ENCODE results near the gene IGFBP5. TPM values are rescaled to one million over a fixed set of nuclear protein-coding genes. Genes with fewer than 3 reads are reported as not detected.

Gene IGFBP5
- total and polyA plus RNA-seq, 9 of the 15 experiments (the other 6 are each of a cell fraction or from before 2014, with no cell fraction given), result 0.01 to 1.9 (median 0.03) TPM; not detected in 6

- Histone ChIP-seq H3K4me3 (no peak overlapping the region), H3K27ac (ENCODE audit: extremely low read depth, low read depth, low read length) (no peak overlapping the region), H3K9me1 (ENCODE audit: control insufficient read depth, insufficient read depth, low read length) (no peaks in the 10 kb centered on the region), H4K20me1 (replicated peaks; ENCODE audit: control insufficient read depth, insufficient read depth, low read length) (no peaks in the 10 kb centered on the region), H3K4me1 (replicated peaks in 1 of 2; ENCODE audit: control insufficient read depth in 2 of 2, insufficient read depth in 2 of 2, low read length in 2 of 2) (no peaks in the 10 kb centered on the region), H3K9ac (ENCODE audit: insufficient read depth in 1 of 2, low read depth in 2 of 2, low read length in 2 of 2) (no peak overlapping the region), H3K4me2 (ENCODE audit: insufficient read depth, low read length) (no peak overlapping the region), H3K79me2 (ENCODE audit: control insufficient read depth, insufficient read depth, low read length) (no peaks in the 10 kb centered on the region), H3K9me3 (replicated peaks; ENCODE audit: control insufficient read depth, insufficient read depth, low read depth, low read length) (no peaks in the 10 kb centered on the region), H3K36me3 (ENCODE audit: control insufficient read depth, insufficient read depth, low read length) (no peaks in the 10 kb centered on the region), H3K27me3 (ENCODE audit: control insufficient read depth in 2 of 2, insufficient read depth in 2 of 2, low read length in 2 of 2) (peaks cover 4 to 58% of the 10 kb centered on the region in 2 experiments; a peak in 3 of 5 replicates), H2AFZ (ENCODE audit: low read depth, low read length) (no peak overlapping the region)
- ChIA-PET CTCF (ENCODE audit: low intra/inter-chr PET ratio) (no interaction called here), POLR2A (no interaction called here)
- in situ Hi-C loops (cut with MboI) (loop anchor here (25.0 kb wide), 1 partner anchor 461 kb away; no protein-coding TSS in a partner anchor), intact Hi-C loops (cut with micrococcal nuclease) (no loop called here)
- FAIRE-seq, result no peak
- BruUV-seq (replicated peaks), result no TSS peak
- TF ChIP-seq POLR2AphosphoS2 (IDR thresholded peaks at IDR 0.05; ENCODE audit: low read length), result no peak
- TF ChIP-seq FOXP1 (CRISPR knock-in tag; IDR thresholded peaks at IDR 0.05), result no peak
- TF ChIP-seq ETV5 (CRISPR knock-in tag; IDR thresholded peaks at IDR 0.05; ENCODE audit: low read depth), result no peak
- TF ChIP-seq SMARCB1 (IDR thresholded peaks at IDR 0.05; ENCODE audit: insufficient read length, low read depth), result no peak
- TF ChIP-seq POLR2AphosphoS5 (IDR thresholded peaks at IDR 0.05; ENCODE audit: control insufficient read depth, insufficient read depth, low read depth, low read length), result no peak
- TF ChIP-seq, protein P1, sequence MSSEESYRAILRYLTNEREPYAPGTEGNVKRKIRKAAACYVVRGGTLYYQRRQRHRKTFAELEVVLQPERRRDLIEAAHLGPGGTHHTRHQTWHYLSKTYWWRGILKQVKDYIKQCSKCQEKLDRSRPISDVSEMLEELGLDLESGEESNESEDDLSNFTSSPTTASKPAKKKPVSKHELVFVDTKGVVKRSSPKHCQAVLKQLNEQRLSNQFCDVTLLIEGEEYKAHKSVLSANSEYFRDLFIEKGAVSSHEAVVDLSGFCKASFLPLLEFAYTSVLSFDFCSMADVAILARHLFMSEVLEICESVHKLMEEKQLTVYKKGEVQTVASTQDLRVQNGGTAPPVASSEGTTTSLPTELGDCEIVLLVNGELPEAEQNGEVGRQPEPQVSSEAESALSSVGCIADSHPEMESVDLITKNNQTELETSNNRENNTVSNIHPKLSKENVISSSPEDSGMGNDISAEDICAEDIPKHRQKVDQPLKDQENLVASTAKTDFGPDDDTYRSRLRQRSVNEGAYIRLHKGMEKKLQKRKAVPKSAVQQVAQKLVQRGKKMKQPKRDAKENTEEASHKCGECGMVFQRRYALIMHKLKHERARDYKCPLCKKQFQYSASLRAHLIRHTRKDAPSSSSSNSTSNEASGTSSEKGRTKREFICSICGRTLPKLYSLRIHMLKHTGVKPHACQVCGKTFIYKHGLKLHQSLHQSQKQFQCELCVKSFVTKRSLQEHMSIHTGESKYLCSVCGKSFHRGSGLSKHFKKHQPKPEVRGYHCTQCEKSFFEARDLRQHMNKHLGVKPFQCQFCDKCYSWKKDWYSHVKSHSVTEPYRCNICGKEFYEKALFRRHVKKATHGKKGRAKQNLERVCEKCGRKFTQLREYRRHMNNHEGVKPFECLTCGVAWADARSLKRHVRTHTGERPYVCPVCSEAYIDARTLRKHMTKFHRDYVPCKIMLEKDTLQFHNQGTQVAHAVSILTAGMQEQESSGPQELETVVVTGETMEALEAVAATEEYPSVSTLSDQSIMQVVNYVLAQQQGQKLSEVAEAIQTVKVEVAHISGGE (CRISPR knock-in tag; IDR thresholded peaks at IDR 0.05), result no peak
- no peak for TF ChIP-seq ETV1 (tag; conservative IDR thresholded peaks at IDR 0.05; ENCODE audit: low read depth)
- TF ChIP-seq MAFG (tag; conservative IDR thresholded peaks at IDR 0.05), result no peak
- TF ChIP-seq HLTF (IDR thresholded peaks at IDR 0.05), result no peak
- TF ChIP-seq, protein P2, sequence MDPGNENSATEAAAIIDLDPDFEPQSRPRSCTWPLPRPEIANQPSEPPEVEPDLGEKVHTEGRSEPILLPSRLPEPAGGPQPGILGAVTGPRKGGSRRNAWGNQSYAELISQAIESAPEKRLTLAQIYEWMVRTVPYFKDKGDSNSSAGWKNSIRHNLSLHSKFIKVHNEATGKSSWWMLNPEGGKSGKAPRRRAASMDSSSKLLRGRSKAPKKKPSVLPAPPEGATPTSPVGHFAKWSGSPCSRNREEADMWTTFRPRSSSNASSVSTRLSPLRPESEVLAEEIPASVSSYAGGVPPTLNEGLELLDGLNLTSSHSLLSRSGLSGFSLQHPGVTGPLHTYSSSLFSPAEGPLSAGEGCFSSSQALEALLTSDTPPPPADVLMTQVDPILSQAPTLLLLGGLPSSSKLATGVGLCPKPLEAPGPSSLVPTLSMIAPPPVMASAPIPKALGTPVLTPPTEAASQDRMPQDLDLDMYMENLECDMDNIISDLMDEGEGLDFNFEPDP (CRISPR knock-in tag; IDR thresholded peaks at IDR 0.05), result no peak
- DNase-seq (ENCODE audit: extremely low read depth in 1 of 4, low spot score in 3 of 4), result no peak
- ATAC-seq, result no peak
- 25% methylated on average over 8 of the region's 10 CpGs for WGBS (ENCODE audit: insufficient coverage, low coverage, missing lambda C conversion rate)
Measured at GRCh38 chr2:216673021-216673420, 22.3 kb downstream of the IGFBP5 start.

All from K562 (cell line).